SKM-1 treated with dmso at 0.1 percent for 144 hours (cell line): ENCODE results near the gene TPX2.

Experiments used
- DNase-seq: peaks from one replicate; lab custom pipeline; 2025; ENCODE audit not compliant: unreplicated experiment; lab: John Stamatoyannopoulos, UW

Gene TPX2

DNA sequence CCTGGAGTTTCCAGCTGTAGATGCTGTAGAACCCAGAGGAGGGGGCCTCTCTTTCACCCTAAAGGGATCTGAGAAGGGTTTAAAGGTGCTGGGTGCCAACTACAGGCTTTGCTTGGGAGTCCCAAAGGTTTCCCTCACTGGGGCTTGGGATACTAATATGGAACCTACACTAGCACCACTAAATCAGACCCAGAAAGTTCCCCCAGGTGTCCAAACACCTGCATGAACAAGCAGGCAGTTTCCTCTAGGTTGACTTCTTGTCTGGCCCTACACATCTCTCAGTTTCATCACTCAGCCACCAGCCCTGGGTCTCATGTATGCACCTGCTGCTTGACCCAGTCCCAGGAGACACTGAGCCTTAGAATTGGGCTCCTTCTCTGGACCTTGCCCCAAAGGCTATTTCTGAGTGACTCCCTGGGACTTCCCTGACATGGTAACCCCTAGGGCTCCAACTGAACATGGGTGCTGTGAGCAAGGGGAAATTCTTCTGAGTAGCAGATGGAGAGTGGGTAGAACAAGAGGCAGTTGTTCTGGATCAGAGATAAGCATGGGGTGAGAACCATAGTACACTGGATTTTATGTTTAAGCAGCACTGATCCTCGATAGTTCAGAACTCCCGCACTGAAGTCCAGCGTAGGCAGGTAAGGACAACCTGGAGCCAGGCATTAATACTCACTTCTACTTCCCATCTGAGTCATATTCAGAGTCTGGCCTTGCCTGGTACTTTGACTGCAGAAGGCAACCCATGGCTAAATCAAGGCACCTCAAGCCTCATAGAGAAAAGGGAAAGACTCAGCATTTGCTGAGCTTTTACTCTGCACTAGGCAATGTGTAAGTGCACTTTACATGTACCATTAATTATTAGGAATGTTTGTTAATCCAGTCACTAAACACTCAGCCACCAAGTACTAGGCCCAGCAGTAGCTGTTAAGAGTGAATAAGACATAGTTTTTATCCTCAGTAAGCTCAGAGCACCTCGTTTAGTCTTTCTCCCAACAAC lies 33.2 kb upstream of the TPX2 start:
- DNase-seq, result no peak

DNA sequence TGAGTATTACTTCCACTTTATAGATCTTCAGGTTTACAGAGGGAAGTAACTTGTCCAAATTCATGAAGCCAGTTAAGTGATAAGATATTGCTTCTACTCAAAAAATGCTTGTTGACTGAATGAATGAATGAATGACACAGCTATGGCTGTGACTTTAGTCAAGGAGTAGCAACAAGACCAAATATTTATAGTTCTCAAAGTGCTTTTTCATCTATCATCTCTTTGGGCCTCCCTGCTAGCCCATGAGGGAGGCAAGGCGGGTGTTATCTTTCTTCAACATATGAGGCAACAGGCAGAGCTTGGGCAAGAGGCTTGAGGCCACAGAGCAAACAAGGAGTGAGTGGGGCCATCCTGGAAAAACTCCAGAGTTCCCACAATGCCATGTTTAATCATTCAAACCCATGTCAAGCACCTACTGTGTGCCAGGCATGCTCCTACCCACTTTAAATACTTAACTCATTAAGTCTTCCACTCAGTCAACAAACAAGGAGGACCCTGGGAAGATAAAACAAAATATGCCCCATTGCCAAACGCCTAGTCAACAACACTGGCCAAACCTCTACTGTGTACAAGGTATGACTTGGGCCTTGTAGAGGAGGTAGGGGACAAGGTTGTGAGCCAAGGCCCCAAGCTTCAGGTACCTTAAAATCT lies 32.4 kb upstream of the TPX2 start:
- DNase-seq, result peak; percentile 52

- DNase-seq, result no peak
These were observed 31.9 kb upstream of the TPX2 start for GRCh38 chr20:31707258-31707615.

GRCh38 chr20:31707994-31708735 lies 30.9 kb upstream of the TPX2 start:
- no peak for DNase-seq

DNA sequence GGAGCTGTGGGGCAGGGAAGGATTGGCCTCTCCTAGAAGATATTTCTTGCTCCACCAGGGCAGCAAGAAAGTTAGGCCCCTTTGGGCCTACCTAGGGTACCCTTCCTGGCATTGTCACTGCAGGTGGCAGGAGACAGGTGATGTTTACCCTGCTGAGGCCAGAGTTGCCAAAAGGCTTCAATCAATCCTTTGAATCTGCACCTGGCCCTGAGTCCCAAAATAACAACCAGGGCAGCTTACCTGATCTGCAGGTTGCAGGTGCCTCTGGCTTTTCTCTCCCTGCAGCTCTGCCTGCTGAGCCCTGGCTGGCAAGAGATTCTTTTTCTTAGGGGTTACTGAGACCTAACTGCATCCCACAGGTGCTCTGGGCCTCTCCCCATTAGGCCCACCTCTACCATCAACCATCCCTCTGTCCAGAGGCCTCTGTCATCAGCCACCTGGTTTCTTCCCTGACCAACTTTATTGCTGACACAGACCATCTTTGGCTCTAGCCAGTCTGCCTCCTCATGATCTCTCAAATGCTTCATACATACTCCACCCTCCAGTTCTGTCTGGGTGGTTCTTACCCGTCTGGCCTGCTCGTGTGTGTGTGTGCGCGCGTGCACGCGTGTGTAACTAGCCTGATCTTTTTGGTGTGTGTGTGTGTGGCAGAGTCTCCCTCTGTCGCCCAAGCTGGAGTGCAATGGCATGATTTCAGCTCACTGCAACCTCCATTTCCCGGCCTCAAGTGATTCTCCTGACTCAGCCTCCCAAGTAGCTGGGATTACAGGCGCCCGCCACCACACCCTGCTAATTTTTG lies 30.2 kb upstream of the TPX2 start:
- no peak for DNase-seq

DNA sequence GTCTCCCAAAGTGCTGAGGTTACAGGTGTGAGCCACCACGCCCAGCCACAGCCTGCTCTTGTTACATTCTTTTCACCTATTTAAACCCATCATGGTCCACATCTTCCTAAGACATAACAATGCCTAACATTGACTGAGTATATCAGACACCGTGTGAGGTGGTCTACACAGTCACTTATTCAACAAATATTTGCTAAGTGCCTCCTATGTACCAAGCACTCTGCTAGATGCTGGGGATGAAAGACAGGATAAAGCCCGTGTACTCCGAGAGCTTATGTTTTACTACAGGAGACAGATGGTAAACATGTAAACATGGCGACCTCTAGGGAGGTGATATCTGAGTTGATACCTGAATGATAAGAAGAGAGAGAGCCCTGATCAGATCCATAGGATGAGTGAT lies 29.2 kb upstream of the TPX2 start:
- no peak for DNase-seq

DNA sequence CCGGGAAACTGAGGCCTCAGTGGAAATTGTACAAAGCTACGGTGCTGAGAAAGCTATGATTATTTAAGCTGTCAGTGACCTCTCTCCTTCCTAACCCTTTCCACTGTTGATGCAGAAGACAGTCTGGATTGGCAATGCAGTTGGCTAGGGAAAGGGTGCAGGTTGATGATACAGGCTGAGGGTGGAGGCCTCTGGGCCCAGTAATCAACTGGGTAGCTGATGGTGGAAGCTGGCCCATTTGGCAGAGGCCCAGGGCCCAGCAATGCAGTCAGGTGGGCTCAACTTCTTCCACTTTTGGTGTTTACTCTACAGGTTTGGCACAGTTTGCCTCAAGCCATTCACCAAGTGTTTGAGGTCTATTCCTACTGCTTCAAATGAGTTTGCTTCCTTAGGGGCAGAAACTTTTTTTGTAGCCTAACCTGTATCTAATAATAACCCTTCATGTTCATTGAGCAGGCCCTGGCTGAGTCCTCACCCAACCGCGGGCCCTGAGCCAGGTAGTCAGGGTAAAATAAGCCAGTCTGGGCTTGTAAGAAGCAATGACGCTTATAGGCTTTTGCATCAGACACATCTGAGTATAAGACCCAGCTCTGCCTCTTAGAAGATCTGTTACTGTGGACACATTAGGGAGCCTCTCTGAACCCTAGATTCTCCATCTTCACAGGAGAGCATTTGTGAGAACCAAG lies 28.5 kb upstream of the TPX2 start:
- no peak for DNase-seq

GRCh38 chr20:31711179-31712111 lies 27.6 kb upstream of the TPX2 start:
- DNase-seq, result no peak

- no peak for DNase-seq
These were observed 27.0 kb upstream of the TPX2 start for GRCh38 chr20:31712112-31712553.

DNA sequence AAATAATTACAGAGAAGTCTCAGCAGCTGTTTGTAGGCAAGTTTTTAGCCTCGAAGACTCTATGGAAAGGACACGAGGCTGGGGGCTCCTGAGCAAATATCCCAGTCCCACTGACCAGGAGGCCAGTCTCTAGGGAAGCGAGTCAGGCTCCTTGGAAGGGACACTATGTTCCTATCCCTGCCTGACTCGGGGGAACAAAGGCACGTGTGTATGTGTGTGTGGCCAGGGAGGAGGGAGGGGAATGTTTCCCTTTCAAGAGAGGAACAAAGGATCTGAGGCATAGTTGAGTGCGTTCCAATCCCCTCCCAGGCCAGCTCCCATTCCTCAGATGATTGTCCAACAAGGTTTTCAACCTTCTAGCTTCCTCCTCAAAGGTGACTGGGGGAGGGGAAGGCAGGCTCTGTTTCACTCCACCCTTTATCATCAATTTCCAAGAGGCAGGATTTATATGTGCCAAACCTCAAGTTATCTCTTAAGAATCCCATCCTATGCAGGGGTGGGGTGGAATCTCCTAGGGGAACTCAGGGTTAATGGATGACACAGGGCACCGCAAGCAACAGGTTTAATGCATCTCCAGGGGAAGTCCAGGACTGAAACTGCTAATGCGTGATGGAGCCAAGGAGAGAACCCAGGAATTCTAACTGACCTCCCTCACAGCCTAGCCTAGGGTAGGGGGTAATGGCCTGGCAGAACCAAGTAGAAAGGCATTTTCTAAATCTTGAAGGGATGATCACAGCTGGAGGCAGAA lies 26.4 kb upstream of the TPX2 start:
- DNase-seq, result no peak

- no peak for DNase-seq
These were observed 25.5 kb upstream of the TPX2 start for GRCh38 chr20:31713312-31714273.

- DNase-seq, result no peak
These were observed 23.3 kb upstream of the TPX2 start for GRCh38 chr20:31715766-31716165.

DNA sequence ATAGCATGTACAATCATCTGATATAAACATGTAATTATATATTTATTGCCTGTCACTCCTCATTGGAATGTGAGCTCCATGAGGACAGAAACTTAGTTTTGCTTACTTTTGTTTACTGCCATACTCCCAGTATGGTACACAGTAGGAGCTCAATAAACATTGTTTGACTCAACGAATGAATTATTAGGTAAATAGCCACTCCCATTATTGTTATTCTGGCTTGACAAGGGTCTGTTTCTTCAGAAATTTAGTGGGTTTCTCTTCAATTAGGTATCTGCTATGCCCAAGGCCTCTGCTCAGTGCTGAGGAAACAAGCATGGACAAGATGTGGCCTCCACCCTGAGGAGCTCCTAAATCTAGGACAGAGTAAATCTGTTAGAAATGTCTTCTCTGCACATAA lies 22.7 kb upstream of the TPX2 start:
- DNase-seq, result no peak

GRCh38 chr20:31716818-31717477 lies 22.1 kb upstream of the TPX2 start:
- DNase-seq, result no peak

GRCh38 chr20:31717478-31718201 lies 21.4 kb upstream of the TPX2 start:
- no peak for DNase-seq
